Neural crest cell (in vitro differentiated cells): Measurements from ENCODE around the gene CMTM1. TPM values are rescaled to one million over a fixed set of nuclear protein-coding genes. Genes with fewer than 3 reads are reported as not detected.
A peak's percentile ranks its signal among the peaks of the same experiment; 100 is the strongest.

Experiments used
- DNase-seq: peaks from one replicate; pipeline ENCODE4 v3.0.0; 2021; ENCODE audit warnings: low read depth, mixed read lengths, low spot score
- H3K27ac Mint-ChIP-seq: one replicate; pipeline ENCODE4 v1.8.0; 2021; ENCODE audit warnings: mild to moderate bottlenecking, mixed read lengths; ENCODE audit not compliant: unreplicated experiment
- H3K27me3 Mint-ChIP-seq: 2 replicates; pipeline ENCODE4 v1.8.0; 2021; ENCODE audit warnings: low read depth, mild to moderate bottlenecking, mixed read lengths
- H3K36me3 Mint-ChIP-seq: 2 replicates; pipeline ENCODE4 v1.8.0; 2021; ENCODE audit warnings: low read depth, mild to moderate bottlenecking, mixed read lengths
- H3K4me1 Mint-ChIP-seq: 2 replicates; pipeline ENCODE4 v1.8.0; 2021; ENCODE audit warnings: mixed read lengths
- H3K4me3 Mint-ChIP-seq: one replicate; pipeline ENCODE4 v1.8.0; 2021; ENCODE audit warnings: mild to moderate bottlenecking, mixed read lengths
- H3K9me3 Mint-ChIP-seq: 2 replicates; pipeline ENCODE4 v1.8.0; 2021; ENCODE audit warnings: mixed read lengths
- total RNA-seq: library from RNA; stranded (reverse); gene quantifications from 2 replicates; pipeline ENCODE4 v1.2.1, GENCODE V29; 2021
- TF ChIP-seq, protein P1 (sequence below): fragments of 200-600 bp; sonication (generic); conservative IDR thresholded peaks from 2 replicates; pipeline ENCODE4 v1.5.0; 2021; ENCODE audit warnings: antibody characterized with exemption, mild to moderate bottlenecking

Gene CMTM1
- total RNA-seq, 1 donor from 2014 or later, result 17.1 TPM

DNA sequence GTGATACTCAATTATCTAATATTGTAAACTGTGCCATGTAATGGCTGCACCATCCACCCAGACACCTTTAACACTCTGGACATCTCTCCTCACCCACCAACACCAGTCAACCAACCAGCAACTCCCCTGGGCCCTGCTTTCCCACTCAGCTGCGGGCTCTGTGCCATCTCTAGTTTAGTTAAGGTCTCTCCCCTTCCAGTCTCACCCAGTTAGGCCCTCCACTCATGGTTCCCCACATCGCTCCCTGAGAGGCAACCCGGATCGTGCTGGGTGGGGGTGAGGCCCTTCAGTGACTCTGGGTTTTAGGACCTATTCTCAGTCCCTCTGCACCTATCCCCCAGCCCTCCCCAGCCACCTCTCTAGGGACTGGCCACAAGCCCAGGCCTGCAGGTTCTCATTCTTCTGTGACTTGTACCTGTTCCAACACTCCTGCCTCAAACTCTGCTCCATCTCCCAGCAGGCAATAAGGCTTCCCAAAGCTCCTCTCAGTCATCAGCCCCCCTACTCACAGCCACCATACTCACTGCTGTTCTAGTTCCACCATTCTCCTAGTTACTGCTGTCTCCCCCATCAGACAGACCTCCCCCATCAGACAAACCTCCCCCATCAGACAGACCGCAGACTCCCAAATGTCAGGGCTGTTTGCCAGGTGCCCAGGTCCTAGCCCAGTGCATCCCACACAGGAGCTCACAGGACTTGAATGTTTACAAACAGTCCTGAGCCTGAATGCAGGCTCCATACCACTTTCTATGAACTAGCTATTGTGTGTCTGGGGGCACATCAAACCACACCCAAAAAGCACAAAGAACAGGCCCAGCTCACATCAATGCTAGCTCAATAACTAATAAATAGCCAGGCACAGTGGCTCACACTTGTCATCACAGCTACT lies 18.9 kb upstream of the CMTM1 start:
- TF ChIP-seq, protein P1, sequence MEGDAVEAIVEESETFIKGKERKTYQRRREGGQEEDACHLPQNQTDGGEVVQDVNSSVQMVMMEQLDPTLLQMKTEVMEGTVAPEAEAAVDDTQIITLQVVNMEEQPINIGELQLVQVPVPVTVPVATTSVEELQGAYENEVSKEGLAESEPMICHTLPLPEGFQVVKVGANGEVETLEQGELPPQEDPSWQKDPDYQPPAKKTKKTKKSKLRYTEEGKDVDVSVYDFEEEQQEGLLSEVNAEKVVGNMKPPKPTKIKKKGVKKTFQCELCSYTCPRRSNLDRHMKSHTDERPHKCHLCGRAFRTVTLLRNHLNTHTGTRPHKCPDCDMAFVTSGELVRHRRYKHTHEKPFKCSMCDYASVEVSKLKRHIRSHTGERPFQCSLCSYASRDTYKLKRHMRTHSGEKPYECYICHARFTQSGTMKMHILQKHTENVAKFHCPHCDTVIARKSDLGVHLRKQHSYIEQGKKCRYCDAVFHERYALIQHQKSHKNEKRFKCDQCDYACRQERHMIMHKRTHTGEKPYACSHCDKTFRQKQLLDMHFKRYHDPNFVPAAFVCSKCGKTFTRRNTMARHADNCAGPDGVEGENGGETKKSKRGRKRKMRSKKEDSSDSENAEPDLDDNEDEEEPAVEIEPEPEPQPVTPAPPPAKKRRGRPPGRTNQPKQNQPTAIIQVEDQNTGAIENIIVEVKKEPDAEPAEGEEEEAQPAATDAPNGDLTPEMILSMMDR, result no peak
- Mint-ChIP-seq H3K4me1 (peaks cover 42% of the 10 kb centered on the region), H3K27me3 (no peaks in the 10 kb centered on the region), H3K36me3 (peaks cover under 1% of the 10 kb centered on the region), H3K27ac (no peak overlapping the region), H3K9me3 (peaks cover under 1% of the 10 kb centered on the region), H3K4me3 (peak overlapping the region; percentile 79)
- DNase-seq, result no peak

DNA sequence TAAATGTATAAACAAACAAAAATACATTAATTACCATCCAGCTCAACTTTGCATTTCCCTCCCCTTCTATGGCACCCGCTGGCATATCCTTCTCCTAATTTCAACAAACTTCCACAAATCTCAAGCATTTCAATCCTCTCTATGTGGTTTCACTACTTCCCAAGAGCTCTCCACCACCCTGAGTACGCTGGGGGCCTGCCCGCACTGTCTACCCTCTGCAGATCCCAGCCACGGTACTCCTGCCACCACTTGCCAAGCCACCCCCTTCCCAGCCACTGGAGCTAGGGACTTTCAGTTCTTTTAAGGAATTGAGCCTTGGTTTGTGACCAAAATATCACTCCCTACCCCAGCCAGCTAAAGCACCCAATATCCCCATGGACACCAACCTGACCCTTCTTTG lies 18.2 kb upstream of the CMTM1 start:
- Mint-ChIP-seq H3K4me3 (peak overlapping the region; percentile 79), H3K27me3 (no peaks in the 10 kb centered on the region), H3K36me3 (peaks cover 3% of the 10 kb centered on the region), H3K4me1 (peaks cover 47% of the 10 kb centered on the region), H3K27ac (peak overlapping the region; percentile 47), H3K9me3 (peaks cover 3% of the 10 kb centered on the region)
- TF ChIP-seq, protein P1, result no peak
- no peak for DNase-seq

DNA sequence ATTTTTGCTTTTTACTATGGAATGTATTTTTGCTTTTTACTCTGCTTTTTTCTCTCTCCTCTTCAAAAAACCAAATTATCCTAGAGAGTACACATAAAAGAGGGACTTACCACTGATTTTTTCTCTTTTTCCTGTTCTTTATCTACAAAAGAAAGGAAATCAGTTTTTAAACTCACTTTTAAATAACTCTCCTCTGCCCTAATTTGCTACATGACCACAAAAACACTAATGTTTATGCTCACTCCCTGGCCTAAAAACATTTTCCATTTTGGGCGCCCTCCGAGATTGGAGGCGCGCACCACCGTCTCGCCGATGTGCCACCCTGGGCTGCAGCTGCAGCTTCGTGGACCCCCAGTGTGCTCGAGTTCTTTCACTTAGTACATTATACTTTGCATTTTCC lies 17.4 kb upstream of the CMTM1 start:
- TF ChIP-seq, protein P1, result no peak
- Mint-ChIP-seq H3K4me1 (peaks cover 55% of the 10 kb centered on the region), H3K4me3 (peak overlapping the region; percentile 79), H3K27me3 (no peaks in the 10 kb centered on the region), H3K27ac (no peak overlapping the region), H3K9me3 (peaks cover 3% of the 10 kb centered on the region), H3K36me3 (peaks cover 8% of the 10 kb centered on the region)
- no peak for DNase-seq

DNA sequence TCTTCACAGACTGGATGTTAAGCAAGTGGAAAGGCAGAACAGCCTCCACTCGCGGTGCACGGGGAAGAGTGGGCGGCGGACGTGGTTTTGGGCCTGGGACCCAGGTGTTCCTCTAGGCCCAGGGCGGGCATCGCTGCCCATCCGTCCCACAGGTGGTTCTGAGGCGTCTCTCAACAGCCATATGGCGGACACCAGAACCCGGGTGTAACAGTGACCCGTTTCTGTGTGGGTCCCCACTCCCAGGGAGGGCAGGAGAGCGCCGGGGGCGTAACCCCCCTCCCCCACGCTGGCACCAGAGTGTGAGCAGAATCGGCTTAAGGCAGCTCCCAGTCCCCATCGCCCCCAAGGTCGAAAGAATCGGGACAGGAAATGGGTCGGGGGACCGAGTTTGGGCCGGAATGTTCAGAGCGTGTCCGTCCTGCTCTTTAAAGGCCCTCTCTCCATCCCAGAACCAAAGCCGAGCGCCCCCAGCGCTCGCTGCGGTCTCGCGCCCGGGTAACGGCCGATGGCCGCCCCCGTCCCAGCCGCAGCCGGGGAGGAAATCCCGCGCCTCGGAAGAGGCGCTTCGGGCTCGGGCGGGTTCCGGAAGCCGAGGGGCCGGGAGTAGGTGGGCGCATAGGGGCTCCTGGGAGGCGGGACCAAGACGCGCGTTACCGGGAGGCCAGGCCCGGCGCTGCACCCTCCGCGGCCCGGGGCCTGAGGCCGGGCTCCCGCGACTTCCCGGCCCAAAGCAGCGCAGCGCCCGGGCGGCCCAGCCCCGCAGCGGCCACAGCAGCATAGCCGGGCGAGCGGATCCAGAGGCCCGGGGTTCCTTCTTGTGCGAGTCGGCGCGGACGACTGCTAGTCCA lies 16.7 kb upstream of the CMTM1 start, which contains the start of gene TK2:
TK2 (minus strand) TSS at position 839 of the 848 bp plus-strand sequence; CDS start at position 778, 61 bp downstream.
- no peaks in the 10 kb centered on the region for H3K27me3 Mint-ChIP-seq
- peaks cover 12% of the 10 kb centered on the region for H3K36me3 Mint-ChIP-seq
- peaks cover 3% of the 10 kb centered on the region for H3K9me3 Mint-ChIP-seq
- peak within 1 kb of the TSS; percentile 90 for H3K4me3 Mint-ChIP-seq
- peaks cover 61% of the 10 kb centered on the region for H3K4me1 Mint-ChIP-seq
- DNase-seq, result peak; percentile 51
- TF ChIP-seq, protein P1, result no peak
- peak within 1 kb of the TSS; percentile 48 for H3K27ac Mint-ChIP-seq

DNA sequence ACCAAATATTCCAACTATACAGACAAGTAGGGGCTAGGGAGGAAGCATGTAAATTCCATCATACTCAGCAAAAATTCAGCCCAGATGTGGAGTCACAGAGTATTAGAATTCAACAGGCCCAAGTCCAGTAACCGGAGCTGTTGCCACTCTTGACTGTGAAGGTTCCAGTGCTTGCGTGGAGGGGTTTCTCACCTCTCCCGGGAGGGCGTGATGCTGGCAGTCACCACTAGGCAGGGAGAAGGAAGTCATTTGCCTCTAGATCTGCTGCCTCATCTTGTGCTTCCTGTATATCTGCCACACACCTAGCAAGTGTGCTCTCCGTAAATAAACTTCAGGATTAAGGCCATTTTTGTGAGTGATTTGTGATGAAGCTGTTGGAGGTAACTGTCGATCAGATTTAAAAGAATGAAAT lies 14.9 kb upstream of the CMTM1 start:
- H3K9me3 Mint-ChIP-seq, result peaks cover 3% of the 10 kb centered on the region
- H3K27ac Mint-ChIP-seq, result peak overlapping the region; percentile 24
- H3K27me3 Mint-ChIP-seq, result no peaks in the 10 kb centered on the region
- peaks cover 77% of the 10 kb centered on the region for H3K4me1 Mint-ChIP-seq
- peak overlapping the region; percentile 90 for H3K4me3 Mint-ChIP-seq
- DNase-seq, result peak; percentile 22
- H3K36me3 Mint-ChIP-seq, result peaks cover 18% of the 10 kb centered on the region
- TF ChIP-seq, protein P1, result peak; percentile 51
